Epithelial cell of esophagus (primary cell): ENCODE data around the gene CFAP54.

ENCODE experiments used
- DNase-seq: peaks from one replicate; pipeline ENCODE4 v3.0.0; 2010; ENCODE audit warnings: low read depth
- H3K4me3 ChIP-seq: 2 replicates; pipeline ENCODE4 v1.5.1; 2011; ENCODE audit warnings: mild to moderate bottlenecking, low read length, control low read depth
- TF ChIP-seq, protein P1 (sequence below): IDR thresholded peaks from 2 replicates; pipeline ENCODE4 v1.5.1; 2011; ENCODE audit warnings: low read depth, mild to moderate bottlenecking, low read length, control low read depth, inconsistent platforms; ENCODE audit not compliant: insufficient read depth; ENCODE audit errors: missing control alignments

Gene CFAP54

DNA sequence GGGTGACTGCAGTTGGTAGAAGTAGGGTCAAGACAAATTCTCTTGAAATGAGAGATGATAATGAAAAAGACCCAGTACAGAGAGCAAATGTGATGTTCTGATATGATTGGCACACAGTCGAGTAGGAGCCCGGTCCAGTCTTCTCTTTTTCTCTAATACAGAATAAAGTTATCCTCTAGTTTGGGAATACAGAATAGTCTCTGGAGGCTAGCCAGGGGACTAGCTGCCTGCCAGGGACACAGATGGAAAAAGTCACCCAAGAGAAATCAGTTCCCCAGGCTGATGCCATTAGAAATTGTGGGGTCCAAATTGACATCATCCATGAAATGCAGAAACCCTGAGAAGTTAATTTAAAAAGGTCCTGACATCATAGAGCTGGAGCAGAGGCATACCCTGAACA lies 240.5 kb downstream of the CFAP54 start:
- TF ChIP-seq, protein P1, sequence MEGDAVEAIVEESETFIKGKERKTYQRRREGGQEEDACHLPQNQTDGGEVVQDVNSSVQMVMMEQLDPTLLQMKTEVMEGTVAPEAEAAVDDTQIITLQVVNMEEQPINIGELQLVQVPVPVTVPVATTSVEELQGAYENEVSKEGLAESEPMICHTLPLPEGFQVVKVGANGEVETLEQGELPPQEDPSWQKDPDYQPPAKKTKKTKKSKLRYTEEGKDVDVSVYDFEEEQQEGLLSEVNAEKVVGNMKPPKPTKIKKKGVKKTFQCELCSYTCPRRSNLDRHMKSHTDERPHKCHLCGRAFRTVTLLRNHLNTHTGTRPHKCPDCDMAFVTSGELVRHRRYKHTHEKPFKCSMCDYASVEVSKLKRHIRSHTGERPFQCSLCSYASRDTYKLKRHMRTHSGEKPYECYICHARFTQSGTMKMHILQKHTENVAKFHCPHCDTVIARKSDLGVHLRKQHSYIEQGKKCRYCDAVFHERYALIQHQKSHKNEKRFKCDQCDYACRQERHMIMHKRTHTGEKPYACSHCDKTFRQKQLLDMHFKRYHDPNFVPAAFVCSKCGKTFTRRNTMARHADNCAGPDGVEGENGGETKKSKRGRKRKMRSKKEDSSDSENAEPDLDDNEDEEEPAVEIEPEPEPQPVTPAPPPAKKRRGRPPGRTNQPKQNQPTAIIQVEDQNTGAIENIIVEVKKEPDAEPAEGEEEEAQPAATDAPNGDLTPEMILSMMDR, result no peak
- DNase-seq, result no peak
- no peak overlapping the region for H3K4me3 ChIP-seq

- DNase-seq, result peak; percentile 16
- TF ChIP-seq, protein P1, result no peak
- no peak overlapping the region for H3K4me3 ChIP-seq
These were observed 254.2 kb downstream of the CFAP54 start for GRCh38 chr12:96743606-96744005.

GRCh38 chr12:96749999-96750398 lies 260.6 kb downstream of the CFAP54 start:
- TF ChIP-seq, protein P1, result no peak
- DNase-seq, result no peak

DNA sequence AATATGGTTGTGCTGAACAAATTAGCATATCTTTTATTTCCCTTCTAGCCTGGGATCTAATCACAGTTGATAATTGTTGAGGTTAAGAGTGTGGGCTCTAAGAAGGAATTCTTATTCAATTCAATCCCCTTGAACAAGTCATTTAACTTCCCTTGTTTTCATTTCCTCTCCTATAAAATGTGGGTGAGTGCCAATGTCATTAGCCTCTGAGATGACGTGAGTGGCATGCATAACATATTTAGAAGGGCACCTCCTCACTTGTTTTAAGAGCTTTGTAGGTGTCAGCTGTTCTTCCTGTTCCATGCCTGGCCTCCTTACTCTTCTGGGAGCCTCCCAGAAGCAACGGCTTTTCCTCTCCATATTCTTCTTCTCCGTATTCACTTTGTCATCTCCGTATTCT lies 262.2 kb downstream of the CFAP54 start:
- TF ChIP-seq, protein P1, result no peak
- peak; percentile 18 for DNase-seq
- no peak overlapping the region for H3K4me3 ChIP-seq

More at GRCh38 chr12:96749999-96750398, 260.6 kb downstream of the CFAP54 start:
- no peak overlapping the region for H3K4me3 ChIP-seq

DNA sequence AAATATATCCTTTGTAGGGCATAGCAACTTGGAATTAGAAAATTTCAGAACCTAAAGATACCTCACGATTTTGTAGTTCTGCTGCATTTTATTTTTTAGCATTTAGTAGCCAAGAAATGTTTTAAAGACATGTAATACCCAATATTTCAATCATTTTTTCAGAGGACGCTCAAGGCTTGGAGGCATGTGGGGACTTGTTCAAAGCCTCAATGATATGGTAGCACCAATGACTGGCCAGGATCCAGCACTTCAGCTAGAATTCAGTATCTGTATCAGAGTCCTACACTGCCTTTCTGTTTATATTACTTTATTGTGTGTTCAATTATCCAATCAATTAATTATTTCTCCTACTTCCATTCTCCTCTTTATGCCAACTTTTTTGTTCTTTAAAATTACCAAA lies 262.8 kb downstream of the CFAP54 start:
- H3K4me3 ChIP-seq, result no peak overlapping the region
- TF ChIP-seq, protein P1, result no peak
- DNase-seq, result peak; percentile 76

DNA sequence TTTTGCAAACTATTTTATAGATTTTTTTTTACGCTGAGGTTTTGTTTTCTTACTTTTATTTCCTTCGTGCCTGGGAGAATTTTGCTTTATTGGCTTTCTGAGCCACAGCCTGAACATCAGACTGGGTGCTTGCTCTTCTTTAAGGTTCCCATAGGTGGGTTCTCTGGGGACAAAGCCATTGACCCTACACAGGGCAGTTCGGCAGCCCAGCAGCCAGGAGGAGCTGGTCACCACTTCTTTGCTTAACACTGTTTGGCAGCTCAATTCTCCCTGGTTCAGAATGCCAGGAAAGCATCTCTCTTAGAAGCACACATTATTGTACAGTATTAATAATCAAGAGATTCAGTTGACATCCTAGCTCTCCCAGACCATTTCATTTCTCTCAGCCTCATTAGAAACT lies 276.9 kb downstream of the CFAP54 start:
- no peak for DNase-seq
- TF ChIP-seq, protein P1, result no peak
- H3K4me3 ChIP-seq, result no peak overlapping the region

GRCh38 chr12:96769400-96769799 lies 280.0 kb downstream of the CFAP54 start:
- no peak for DNase-seq
- TF ChIP-seq, protein P1, result no peak
- no peak overlapping the region for H3K4me3 ChIP-seq
